ENCODE results near the gene LARGE1. TPM values are rescaled to one million over a fixed set of nuclear protein-coding genes. Genes with fewer than 3 reads are reported as not detected.

The LARGE1 gene
- total and polyA plus RNA-seq, 2 of the 13 experiments (the other 11 are each of a cell fraction or from before 2014, with no cell fraction given) = 8.4 to 11.0 TPM

GRCh38 chr22:33842421-33843094 is 77.7 kb downstream of the LARGE1 start:
- Histone ChIP-seq H3K27ac (ENCODE audit: extremely low read length, insufficient read depth, low read length) (no peak overlapping the region), H3K4me2 (ENCODE audit: low read depth, low read length) (no peak overlapping the region), H3K36me3 (replicated peaks in 1 of 2; ENCODE audit: control insufficient read depth in 1 of 2, insufficient read depth in 2 of 2, low read length in 2 of 2) (no peaks in the 10 kb centered on the region), H3K79me2 (ENCODE audit: insufficient read depth, low read length) (no peaks in the 10 kb centered on the region), H2AFZ (ENCODE audit: low read length) (no peak overlapping the region), H3K9me3 (ENCODE audit: low read length) (no peaks in the 10 kb centered on the region), H3K27me3 (ENCODE audit: control insufficient read depth in 1 of 2, insufficient read depth in 2 of 2, low read length in 2 of 2) (no peaks in the 10 kb centered on the region), H3K9ac (ENCODE audit: insufficient read depth, low read depth, low read length) (no peak overlapping the region), H4K20me1 (ENCODE audit: insufficient read depth, low read length) (no peaks in the 10 kb centered on the region), H3K4me1 (ENCODE audit: insufficient read depth, low read length) (peaks cover 35% of the 10 kb centered on the region), H3K4me3 (replicated peaks in 1 of 3; ENCODE audit: insufficient read depth in 1 of 3, low read depth in 2 of 3, low read length in 3 of 3) (no peak overlapping the region)
- FAIRE-seq (no peak), DNase-seq (ENCODE audit: low spot score) (no peak), ATAC-seq (no peak)
- in situ Hi-C loops (cut with HindIII; ENCODE audit: extremely low pct_ligation_motif_present, low pct_unique_long_range_greater_than_20kb) = no loop called here
- ChIA-PET POLR2A (no interaction called here), CTCF (ENCODE audit: low intra/inter-chr PET ratio, low total read pairs) (no interaction called here)
- no TSS peak for BruUV-seq (replicated peaks)
- intact Hi-C loops (cut with micrococcal nuclease; ENCODE audit: unreplicated experiment) = no loop called here
- WGBS (ENCODE audit: low lambda C conversion rate) = 97% methylated on average over 6 of the region's 6 CpGs
- TF ChIP-seq LBX2 (CRISPR knock-in tag; IDR thresholded peaks at IDR 0.05; ENCODE audit: borderline replicate concordance) = no peak
- no peak for TF ChIP-seq ADNP (CRISPR knock-in tag; IDR thresholded peaks at IDR 0.05)
- no peak for TF ChIP-seq THRA (CRISPR knock-in tag; IDR thresholded peaks at IDR 0.05; ENCODE audit: borderline replicate concordance)
- TF ChIP-seq GRHL1 (CRISPR knock-in tag; conservative IDR thresholded peaks at IDR 0.05) = no peak
- TF ChIP-seq ZNF792 (CRISPR knock-in tag; IDR thresholded peaks at IDR 0.05) = no peak
- no peak for TF ChIP-seq ATF1 (CRISPR knock-in tag; IDR thresholded peaks at IDR 0.05)
- TF ChIP-seq SIX4 (CRISPR knock-in tag; IDR thresholded peaks at IDR 0.05) = no peak
- no peak for TF ChIP-seq ATF4 (CRISPR knock-in tag; IDR thresholded peaks at IDR 0.05)
- TF ChIP-seq ZIK1 (CRISPR knock-in tag; IDR thresholded peaks at IDR 0.05; ENCODE audit: borderline replicate concordance, low read depth) = no peak
